ENCODE data around the gene RANBP3. TPM values are rescaled to one million over a fixed set of nuclear protein-coding genes. Genes with fewer than 3 reads are reported as not detected.

The RANBP3 gene
- total RNA-seq, 5 donors from 2014 or later (not counting 1 experiment from before 2014, with no cell fraction given): 90.2 to 101 (median 98.3) TPM

GRCh38 chr19:5947435-5947834, 30.5 kb downstream of the RANBP3 start:
- Mint-ChIP-seq H3K36me3 (peaks cover 4% of the 10 kb centered on the region), H3K9me3 (no peaks in the 10 kb centered on the region), H3K4me3 (peak overlapping the region in 1 of 3 donors; percentile 86), H3K4me1 (peaks cover 75 to 85% (median 81%) of the 10 kb centered on the region in 3 donors), H3K27ac (peak overlapping the region; percentile 96 to 98), H3K27me3 (no peaks in the 10 kb centered on the region)
- ATAC-seq (replicated peaks in 1 of 4): no peak
- Histone ChIP-seq H3K36me3 (ENCODE audit: control insufficient read depth in 2 of 2, extremely low read depth in 1 of 2, insufficient read depth in 1 of 2, low read length in 1 of 2) (peaks cover 0 to 23% of the 10 kb centered on the region in 2 donors), H3K4me3 (ENCODE audit: control insufficient read depth in 1 of 2, extremely low read depth in 1 of 2, low read length in 1 of 2) (no peak overlapping the region), H3K9me3 (no peaks in the 10 kb centered on the region), H3K27me3 (replicated peaks in 1 of 2; ENCODE audit: control insufficient read depth in 2 of 2, extremely low read depth in 1 of 2, insufficient read depth in 2 of 2, low read length in 1 of 2) (no peaks in the 10 kb centered on the region), H3K4me1 (ENCODE audit: control insufficient read depth in 1 of 2, extremely low read depth in 1 of 2, insufficient read depth in 2 of 2, low read length in 2 of 2) (peaks cover 43 to 75% of the 10 kb centered on the region in 2 experiments), H3K27ac (ENCODE audit: low read length) (no peak overlapping the region)
- 96% methylated on average over 9 of the region's 13 CpGs for WGBS (ENCODE audit: insufficient coverage)
- POLR2A ChIA-PET: no interaction called here
- DNase-seq: no peak
- CTCF ChIA-PET: interaction anchor here in 1 of 2 donors (1.4 kb wide), 1 partner anchor 15 kb away, joined by 3 read pairs; no protein-coding TSS in a partner anchor

- ChIA-PET POLR2A (interaction anchor here in 1 of 2 donors (0.5 kb wide), 1 partner anchor 44 kb away, joined by 3 read pairs; no protein-coding TSS in a partner anchor), CTCF (no interaction called here)
- H3K9me3 ChIP-seq: no peaks in the 10 kb centered on the region
- H3K9me3 Mint-ChIP-seq: no peaks in the 10 kb centered on the region
- no peak overlapping the region for H3K27ac Mint-ChIP-seq
- WGBS (ENCODE audit: insufficient coverage): 81% methylated on average over 6 of the region's 10 CpGs
- H3K27me3 Mint-ChIP-seq: no peaks in the 10 kb centered on the region
- peaks cover 10% of the 10 kb centered on the region for H3K36me3 Mint-ChIP-seq
- DNase-seq (no peak), ATAC-seq (replicated peaks in 1 of 4) (no peak)
- H3K27ac ChIP-seq (ENCODE audit: low read length): no peak overlapping the region
- H3K36me3 ChIP-seq (ENCODE audit: control insufficient read depth in 2 of 2, extremely low read depth in 1 of 2, insufficient read depth in 1 of 2, low read length in 1 of 2): peaks cover 11 to 47% of the 10 kb centered on the region in 2 donors
- no peak overlapping the region for H3K4me3 ChIP-seq (ENCODE audit: control insufficient read depth in 1 of 2, extremely low read depth in 1 of 2, low read length in 1 of 2)
- no peak overlapping the region for H3K4me3 Mint-ChIP-seq
- H3K27me3 ChIP-seq (replicated peaks in 1 of 2; ENCODE audit: control insufficient read depth in 2 of 2, extremely low read depth in 1 of 2, insufficient read depth in 2 of 2, low read length in 1 of 2): no peaks in the 10 kb centered on the region
- H3K4me1 ChIP-seq (ENCODE audit: control insufficient read depth in 1 of 2, extremely low read depth in 1 of 2, insufficient read depth in 2 of 2, low read length in 2 of 2): peaks cover 9 to 42% of the 10 kb centered on the region in 2 experiments
- peaks cover 37 to 49% (median 43%) of the 10 kb centered on the region in 3 donors for H3K4me1 Mint-ChIP-seq
These were observed 34.3 kb downstream of the RANBP3 start for GRCh38 chr19:5943623-5944022.

GRCh38 chr19:5943045-5943444, 34.9 kb downstream of the RANBP3 start:
- no peaks in the 10 kb centered on the region for H3K27me3 ChIP-seq (replicated peaks in 1 of 2; ENCODE audit: control insufficient read depth in 2 of 2, extremely low read depth in 1 of 2, insufficient read depth in 2 of 2, low read length in 1 of 2)
- peaks cover 11% of the 10 kb centered on the region for H3K36me3 Mint-ChIP-seq
- ATAC-seq (replicated peaks in 1 of 4): no peak
- H3K36me3 ChIP-seq (ENCODE audit: control insufficient read depth in 2 of 2, extremely low read depth in 1 of 2, insufficient read depth in 1 of 2, low read length in 1 of 2): peaks cover 11 to 48% of the 10 kb centered on the region in 2 donors
- no peak overlapping the region for H3K27ac ChIP-seq (ENCODE audit: low read length)
- H3K27me3 Mint-ChIP-seq: no peaks in the 10 kb centered on the region
- peaks cover 31 to 44% (median 38%) of the 10 kb centered on the region in 3 donors for H3K4me1 Mint-ChIP-seq
- H3K27ac Mint-ChIP-seq: no peak overlapping the region
- no peaks in the 10 kb centered on the region for H3K9me3 ChIP-seq
- CTCF ChIA-PET: no interaction called here
- H3K4me3 ChIP-seq (ENCODE audit: control insufficient read depth in 1 of 2, extremely low read depth in 1 of 2, low read length in 1 of 2): no peak overlapping the region
- POLR2A ChIA-PET: no interaction called here
- no peak for DNase-seq
- WGBS (ENCODE audit: insufficient coverage): 100% methylated on average over 2 of the region's 10 CpGs
- no peak overlapping the region for H3K4me3 Mint-ChIP-seq
- H3K4me1 ChIP-seq (ENCODE audit: control insufficient read depth in 1 of 2, extremely low read depth in 1 of 2, insufficient read depth in 2 of 2, low read length in 2 of 2): peaks cover 9 to 36% of the 10 kb centered on the region in 2 experiments
- H3K9me3 Mint-ChIP-seq: no peaks in the 10 kb centered on the region

- ChIA-PET CTCF (no interaction called here), POLR2A (no interaction called here)
- Mint-ChIP-seq H3K9me3 (no peaks in the 10 kb centered on the region), H3K36me3 (peaks cover 21% of the 10 kb centered on the region), H3K4me1 (peaks cover 25 to 35% (median 28%) of the 10 kb centered on the region in 3 donors), H3K4me3 (no peak overlapping the region), H3K27me3 (no peaks in the 10 kb centered on the region), H3K27ac (no peak overlapping the region)
- Histone ChIP-seq H3K27me3 (replicated peaks in 1 of 2; ENCODE audit: control insufficient read depth in 2 of 2, extremely low read depth in 1 of 2, insufficient read depth in 2 of 2, low read length in 1 of 2) (no peaks in the 10 kb centered on the region), H3K4me1 (ENCODE audit: control insufficient read depth in 1 of 2, extremely low read depth in 1 of 2, insufficient read depth in 2 of 2, low read length in 2 of 2) (peaks cover 0 to 23% of the 10 kb centered on the region in 2 experiments), H3K36me3 (ENCODE audit: control insufficient read depth in 2 of 2, extremely low read depth in 1 of 2, insufficient read depth in 1 of 2, low read length in 1 of 2) (peaks cover 11 to 57% of the 10 kb centered on the region in 2 donors), H3K4me3 (ENCODE audit: control insufficient read depth in 1 of 2, extremely low read depth in 1 of 2, low read length in 1 of 2) (no peak overlapping the region), H3K9me3 (no peaks in the 10 kb centered on the region), H3K27ac (ENCODE audit: low read length) (no peak overlapping the region)
- ATAC-seq (replicated peaks in 1 of 4) (no peak), DNase-seq (no peak)
- 95% methylated on average over 11 of the region's 11 CpGs for WGBS (ENCODE audit: insufficient coverage)
These were observed 36.3 kb downstream of the RANBP3 start for GRCh38 chr19:5941673-5942072.

GRCh38 chr19:5940260-5941208, 37.4 kb downstream of the RANBP3 start:
- Mint-ChIP-seq H3K9me3 (no peaks in the 10 kb centered on the region), H3K4me3 (no peak overlapping the region)

GRCh38 chr19:5937550-5937949, 40.4 kb downstream of the RANBP3 start:
- Histone ChIP-seq H3K27me3 (replicated peaks in 1 of 2; ENCODE audit: control insufficient read depth in 2 of 2, extremely low read depth in 1 of 2, insufficient read depth in 2 of 2, low read length in 1 of 2) (no peaks in the 10 kb centered on the region), H3K27ac (ENCODE audit: low read length) (no peak overlapping the region), H3K4me3 (ENCODE audit: control insufficient read depth in 1 of 2, extremely low read depth in 1 of 2, low read length in 1 of 2) (no peak overlapping the region), H3K4me1 (ENCODE audit: control insufficient read depth in 1 of 2, extremely low read depth in 1 of 2, insufficient read depth in 2 of 2, low read length in 2 of 2) (peaks cover 0 to 5% of the 10 kb centered on the region in 2 experiments), H3K9me3 (no peaks in the 10 kb centered on the region), H3K36me3 (ENCODE audit: control insufficient read depth in 2 of 2, extremely low read depth in 1 of 2, insufficient read depth in 1 of 2, low read length in 1 of 2) (peaks cover 22 to 76% of the 10 kb centered on the region in 2 donors)
- Mint-ChIP-seq H3K4me3 (no peak overlapping the region), H3K4me1 (peaks cover 2 to 27% (median 4%) of the 10 kb centered on the region in 3 donors), H3K27ac (no peak overlapping the region), H3K27me3 (no peaks in the 10 kb centered on the region), H3K9me3 (no peaks in the 10 kb centered on the region), H3K36me3 (peaks cover 32% of the 10 kb centered on the region)
- ATAC-seq (replicated peaks in 1 of 4): no peak
- ChIA-PET POLR2A (no interaction called here), CTCF (interaction anchor here in 1 of 2 donors (0.5 kb wide), 1 partner anchor 527 kb away, joined by 7 read pairs; no protein-coding TSS in a partner anchor)
- no peak for DNase-seq
- WGBS (ENCODE audit: insufficient coverage): 97% methylated on average over 6 of the region's 10 CpGs

More at GRCh38 chr19:5940260-5941208, 37.4 kb downstream of the RANBP3 start:
- Mint-ChIP-seq H3K27ac (no peak overlapping the region), H3K27me3 (no peaks in the 10 kb centered on the region), H3K36me3 (peaks cover 27% of the 10 kb centered on the region), H3K4me1 (peaks cover 17 to 28% (median 24%) of the 10 kb centered on the region in 3 donors)
- Histone ChIP-seq H3K27ac (ENCODE audit: low read length) (no peak overlapping the region), H3K9me3 (no peaks in the 10 kb centered on the region), H3K36me3 (ENCODE audit: control insufficient read depth in 2 of 2, extremely low read depth in 1 of 2, insufficient read depth in 1 of 2, low read length in 1 of 2) (peaks cover 17 to 56% of the 10 kb centered on the region in 2 donors), H3K27me3 (replicated peaks in 1 of 2; ENCODE audit: control insufficient read depth in 2 of 2, extremely low read depth in 1 of 2, insufficient read depth in 2 of 2, low read length in 1 of 2) (no peaks in the 10 kb centered on the region), H3K4me3 (ENCODE audit: control insufficient read depth in 1 of 2, extremely low read depth in 1 of 2, low read length in 1 of 2) (no peak overlapping the region), H3K4me1 (ENCODE audit: control insufficient read depth in 1 of 2, extremely low read depth in 1 of 2, insufficient read depth in 2 of 2, low read length in 2 of 2) (peaks cover 0 to 14% of the 10 kb centered on the region in 2 experiments)
- 99% methylated on average over 12 of the region's 21 CpGs for WGBS (ENCODE audit: insufficient coverage)
- ATAC-seq (replicated peaks in 1 of 4) (no peak), DNase-seq (no peak)
- POLR2A ChIA-PET: no interaction called here
- CTCF ChIA-PET: no interaction called here

Measured in T-cell (primary cell).